SK-N-SH treated with all-trans-retinoic acid at 6 μM for 48 hours (cell line): ENCODE data around the gene IMMP2L.

Source experiments
- CSRNP3 ChIP-seq: fragments of 250-450 bp; sonication (Bioruptor Pico); IDR thresholded peaks from 2 replicates; pipeline ENCODE4 v1.5.1; 2021; ENCODE audit warnings: mild to moderate bottlenecking, moderate library complexity
- OSR1 ChIP-seq: fragments of 250-450 bp; sonication (Bioruptor Pico); IDR thresholded peaks from 2 replicates; pipeline ENCODE4 v1.8.0; 2022; ENCODE audit warnings: moderate library complexity, mild to moderate bottlenecking, inconsistent platforms
- ZNF8 ChIP-seq: fragments of 450-650 bp; formaldehyde crosslinking; IDR thresholded peaks from 2 replicates; pipeline ENCODE4 v1.5.0; 2020; ENCODE audit warnings: mild to moderate bottlenecking, moderate library complexity

GRCh38 chr7:111026806-111027205 lies 535.5 kb downstream of the IMMP2L start:
- TF ChIP-seq CSRNP3 = no peak
- TF ChIP-seq OSR1 (CRISPR knock-in tag) = no peak
- TF ChIP-seq ZNF8 (CRISPR knock-in tag) = no peak
